ENCODE measurements around the gene CTDSPL. TPM values are rescaled to one million over a fixed set of nuclear protein-coding genes. Genes with fewer than 3 reads are reported as not detected.

Gene CTDSPL
- total and polyA plus RNA-seq, 2 of the 13 experiments (the other 11 are each of a cell fraction or from before 2014, with no cell fraction given): 26.1 to 142 TPM

DNA sequence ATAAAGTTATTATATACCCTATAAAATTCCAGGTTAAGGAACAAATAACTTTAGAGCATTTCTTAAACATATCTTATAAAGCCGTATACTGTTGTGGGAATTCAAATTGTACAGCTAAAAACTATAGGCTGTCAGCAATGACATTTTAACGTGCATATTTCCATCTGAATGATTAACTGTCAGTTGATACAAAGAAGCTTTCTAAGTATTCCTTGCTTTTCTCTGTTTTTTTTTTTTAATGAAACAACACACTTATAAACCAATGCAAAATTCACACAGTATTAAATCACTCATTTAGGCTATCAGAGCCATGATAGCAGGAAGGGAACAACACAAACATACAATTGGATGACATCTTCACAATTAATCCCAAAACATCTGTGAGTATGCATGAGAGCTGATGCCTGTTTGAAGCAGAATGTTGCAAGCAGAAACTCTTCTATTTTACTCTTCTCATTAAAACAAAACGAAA lies 61.9 kb downstream of the CTDSPL start:
- in situ Hi-C loops (cut with HindIII; ENCODE audit: extremely low pct_ligation_motif_present, low pct_unique_long_range_greater_than_20kb): no loop called here
- peaks cover 77% of the 10 kb centered on the region for H3K4me1 ChIP-seq (ENCODE audit: insufficient read depth, low read length)
- CTCF ChIA-PET (ENCODE audit: low intra/inter-chr PET ratio, low total read pairs): no interaction called here
- H3K4me2 ChIP-seq (ENCODE audit: low read depth, low read length): no peak overlapping the region
- H2AFZ ChIP-seq (ENCODE audit: low read length): no peak overlapping the region
- no peak for FAIRE-seq
- intact Hi-C loops (cut with micrococcal nuclease; ENCODE audit: unreplicated experiment): no loop called here
- 93% methylated on average over 3 of the region's 3 CpGs for WGBS (ENCODE audit: low lambda C conversion rate)
- peaks cover 11 to 21% of the 10 kb centered on the region in 2 experiments for H3K36me3 ChIP-seq (replicated peaks in 1 of 2; ENCODE audit: control insufficient read depth in 1 of 2, insufficient read depth in 2 of 2, low read length in 2 of 2)
- no peak overlapping the region for H3K4me3 ChIP-seq (replicated peaks in 1 of 3; ENCODE audit: insufficient read depth in 1 of 3, low read depth in 2 of 3, low read length in 3 of 3)
- H3K27ac ChIP-seq (ENCODE audit: extremely low read length, insufficient read depth, low read length): no peak overlapping the region
- no TSS peak for BruUV-seq (replicated peaks)
- no peak for TF ChIP-seq ZNF101 (CRISPR knock-in tag; IDR thresholded peaks at IDR 0.05; ENCODE audit: borderline replicate concordance, low read depth)
- TF ChIP-seq, protein P1, sequence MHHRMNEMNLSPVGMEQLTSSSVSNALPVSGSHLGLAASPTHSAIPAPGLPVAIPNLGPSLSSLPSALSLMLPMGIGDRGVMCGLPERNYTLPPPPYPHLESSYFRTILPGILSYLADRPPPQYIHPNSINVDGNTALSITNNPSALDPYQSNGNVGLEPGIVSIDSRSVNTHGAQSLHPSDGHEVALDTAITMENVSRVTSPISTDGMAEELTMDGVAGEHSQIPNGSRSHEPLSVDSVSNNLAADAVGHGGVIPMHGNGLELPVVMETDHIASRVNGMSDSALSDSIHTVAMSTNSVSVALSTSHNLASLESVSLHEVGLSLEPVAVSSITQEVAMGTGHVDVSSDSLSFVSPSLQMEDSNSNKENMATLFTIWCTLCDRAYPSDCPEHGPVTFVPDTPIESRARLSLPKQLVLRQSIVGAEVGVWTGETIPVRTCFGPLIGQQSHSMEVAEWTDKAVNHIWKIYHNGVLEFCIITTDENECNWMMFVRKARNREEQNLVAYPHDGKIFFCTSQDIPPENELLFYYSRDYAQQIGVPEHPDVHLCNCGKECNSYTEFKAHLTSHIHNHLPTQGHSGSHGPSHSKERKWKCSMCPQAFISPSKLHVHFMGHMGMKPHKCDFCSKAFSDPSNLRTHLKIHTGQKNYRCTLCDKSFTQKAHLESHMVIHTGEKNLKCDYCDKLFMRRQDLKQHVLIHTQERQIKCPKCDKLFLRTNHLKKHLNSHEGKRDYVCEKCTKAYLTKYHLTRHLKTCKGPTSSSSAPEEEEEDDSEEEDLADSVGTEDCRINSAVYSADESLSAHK (CRISPR knock-in tag; IDR thresholded peaks at IDR 0.05; ENCODE audit: borderline replicate concordance): no peak
- TF ChIP-seq U2AF2 (IDR thresholded peaks at IDR 0.05; ENCODE audit: low read depth, low read length): no peak
- TF ChIP-seq ZNF766 (CRISPR knock-in tag; IDR thresholded peaks at IDR 0.05; ENCODE audit: borderline replicate concordance): no peak
- no peak for TF ChIP-seq HNRNPK (IDR thresholded peaks at IDR 0.05; ENCODE audit: low read depth, low read length, poor library complexity, severe bottlenecking)
- TF ChIP-seq BORCS8-MEF2B (CRISPR knock-in tag; IDR thresholded peaks at IDR 0.05): no peak
- no peak for TF ChIP-seq HNF4A (CRISPR knock-in tag; IDR thresholded peaks at IDR 0.05)
- TF ChIP-seq NRL (CRISPR knock-in tag; IDR thresholded peaks at IDR 0.05; ENCODE audit: borderline replicate concordance): no peak
- no peak for TF ChIP-seq FIP1L1 (IDR thresholded peaks at IDR 0.05; ENCODE audit: borderline replicate concordance, insufficient read depth, low read depth, low read length)
- TF ChIP-seq, protein P2, sequence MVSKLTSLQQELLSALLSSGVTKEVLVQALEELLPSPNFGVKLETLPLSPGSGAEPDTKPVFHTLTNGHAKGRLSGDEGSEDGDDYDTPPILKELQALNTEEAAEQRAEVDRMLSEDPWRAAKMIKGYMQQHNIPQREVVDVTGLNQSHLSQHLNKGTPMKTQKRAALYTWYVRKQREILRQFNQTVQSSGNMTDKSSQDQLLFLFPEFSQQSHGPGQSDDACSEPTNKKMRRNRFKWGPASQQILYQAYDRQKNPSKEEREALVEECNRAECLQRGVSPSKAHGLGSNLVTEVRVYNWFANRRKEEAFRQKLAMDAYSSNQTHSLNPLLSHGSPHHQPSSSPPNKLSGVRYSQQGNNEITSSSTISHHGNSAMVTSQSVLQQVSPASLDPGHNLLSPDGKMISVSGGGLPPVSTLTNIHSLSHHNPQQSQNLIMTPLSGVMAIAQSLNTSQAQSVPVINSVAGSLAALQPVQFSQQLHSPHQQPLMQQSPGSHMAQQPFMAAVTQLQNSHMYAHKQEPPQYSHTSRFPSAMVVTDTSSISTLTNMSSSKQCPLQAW (CRISPR knock-in tag; IDR thresholded peaks at IDR 0.05): no peak
- TF ChIP-seq ZSCAN22 (CRISPR knock-in tag; IDR thresholded peaks at IDR 0.05): no peak
- TF ChIP-seq ZNF709 (CRISPR knock-in tag; IDR thresholded peaks at IDR 0.05): no peak
- no peak for TF ChIP-seq POLR2G (IDR thresholded peaks at IDR 0.05; ENCODE audit: low read depth, low read length)
- no peak for TF ChIP-seq SALL2 (CRISPR knock-in tag; IDR thresholded peaks at IDR 0.05)
- no peak for TF ChIP-seq MAZ (IDR thresholded peaks at IDR 0.05; ENCODE audit: borderline replicate concordance, low read depth, low read length)
- TF ChIP-seq MAZ (CRISPR knock-in tag; IDR thresholded peaks at IDR 0.05; ENCODE audit: low read depth): no peak
- TF ChIP-seq ZNF629 (CRISPR knock-in tag; conservative IDR thresholded peaks at IDR 0.05): no peak
- TF ChIP-seq ZNF703 (CRISPR knock-in tag; IDR thresholded peaks at IDR 0.05; ENCODE audit: borderline replicate concordance): no peak
- TF ChIP-seq MYC (CRISPR knock-in tag; IDR thresholded peaks at IDR 0.05; ENCODE audit: borderline replicate concordance): no peak
- no peak for TF ChIP-seq KLF16 (CRISPR knock-in tag; IDR thresholded peaks at IDR 0.05)
- TF ChIP-seq PHB2 (IDR thresholded peaks at IDR 0.05; ENCODE audit: partially characterized antibody): no peak
- no peak for ATAC-seq
- POLR2A ChIA-PET: interaction anchor here (1.7 kb wide), 1 partner anchor 12 kb away, joined by 5 read pairs; no protein-coding TSS in a partner anchor
- H3K79me2 ChIP-seq (ENCODE audit: insufficient read depth, low read length): peaks cover 70% of the 10 kb centered on the region
- no peaks in the 10 kb centered on the region for H3K27me3 ChIP-seq (ENCODE audit: control insufficient read depth in 1 of 2, insufficient read depth in 2 of 2, low read length in 2 of 2)
- no peak overlapping the region for H3K9ac ChIP-seq (ENCODE audit: insufficient read depth, low read depth, low read length)
- no peak for DNase-seq (ENCODE audit: low spot score)
- H3K9me3 ChIP-seq (ENCODE audit: low read length): no peaks in the 10 kb centered on the region
- H4K20me1 ChIP-seq (ENCODE audit: insufficient read depth, low read length): no peaks in the 10 kb centered on the region; the same call in 1 of the 2 replicates

Data from HepG2 (cell line).